HCEC 1CT (cell line): ENCODE results near the gene TMEM232.
A peak's percentile ranks its signal among the peaks of the same experiment; 100 is the strongest.
"Not testable (repeated sequence)": the region's sequence is repeated elsewhere in the genome, so short reads cannot be mapped to it uniquely, and the experiment has no call there.

Experiments used
- DNase-seq: peaks from one replicate; pipeline ENCODE4 v3.0.0-alpha.2; 2017

Gene TMEM232

GRCh38 chr5:110705349-110705748 lies 21.1 kb downstream of the TMEM232 start:
- DNase-seq: no peak

GRCh38 chr5:110703481-110703880 lies 23.0 kb downstream of the TMEM232 start:
- no peak for DNase-seq

- no peak for DNase-seq
Measured at GRCh38 chr5:110702704-110703103, 23.8 kb downstream of the TMEM232 start.

- no peak for DNase-seq
Measured at GRCh38 chr5:110702300-110702699, 24.2 kb downstream of the TMEM232 start.

- DNase-seq: not testable (repeated sequence)
Measured at GRCh38 chr5:110692669-110693068, 33.8 kb downstream of the TMEM232 start.

- not testable (repeated sequence) for DNase-seq
Measured at GRCh38 chr5:110690587-110690986, 35.9 kb downstream of the TMEM232 start.

GRCh38 chr5:110687485-110687884 lies 39.0 kb downstream of the TMEM232 start:
- DNase-seq: no peak

GRCh38 chr5:110686270-110686669 lies 40.2 kb downstream of the TMEM232 start:
- no peak for DNase-seq

- DNase-seq: no peak
Measured at GRCh38 chr5:110681953-110682352, 44.5 kb downstream of the TMEM232 start.

- no peak for DNase-seq
Measured at GRCh38 chr5:110681109-110681508, 45.4 kb downstream of the TMEM232 start.

GRCh38 chr5:110676554-110676953 lies 49.9 kb downstream of the TMEM232 start:
- not testable (repeated sequence) for DNase-seq

GRCh38 chr5:110665184-110665726 lies 61.2 kb downstream of the TMEM232 start:
- no peak for DNase-seq

GRCh38 chr5:110663525-110663924 lies 62.9 kb downstream of the TMEM232 start:
- DNase-seq: no peak

- no peak for DNase-seq
Measured at GRCh38 chr5:110658006-110658405, 68.5 kb downstream of the TMEM232 start.

GRCh38 chr5:110653231-110653970 lies 73.1 kb downstream of the TMEM232 start:
- no peak for DNase-seq

- peak; percentile 45 for DNase-seq
Measured at GRCh38 chr5:110651507-110651906, 75.0 kb downstream of the TMEM232 start.

GRCh38 chr5:110644357-110644756 lies 82.1 kb downstream of the TMEM232 start:
- peak; percentile 3 for DNase-seq

- DNase-seq: peak; percentile 2
Measured at GRCh38 chr5:110638970-110639902, 87.2 kb downstream of the TMEM232 start.

- DNase-seq: no peak
Measured at GRCh38 chr5:110634475-110634874, 92.0 kb downstream of the TMEM232 start.

- DNase-seq: no peak
Measured at GRCh38 chr5:110631236-110631635, 95.2 kb downstream of the TMEM232 start.

GRCh38 chr5:110630350-110630749 lies 96.1 kb downstream of the TMEM232 start:
- DNase-seq: no peak

GRCh38 chr5:110625376-110625999 lies 101.0 kb downstream of the TMEM232 start:
- peak; percentile 52 for DNase-seq

- peak; percentile 28 for DNase-seq
Measured at GRCh38 chr5:110623874-110624273, 102.6 kb downstream of the TMEM232 start.
